AG04450 (cell line): ENCODE results near the gene ATXN7L3B. TPM values are rescaled to one million over a fixed set of nuclear protein-coding genes. Genes with fewer than 3 reads are reported as not detected.

Source experiments
- CTCF ChIA-PET: fragments of 300-600, 350-600 bp; formaldehyde crosslinking; extraction: SDS; loops from one replicate; lab custom pipeline; 2022; ENCODE audit warnings: antibody characterized with exemption, inconsistent platforms; lab: Charles Lee
- POLR2A ChIA-PET: fragments of 350-600 bp; formaldehyde crosslinking; extraction: SDS; loops from one replicate; lab custom pipeline; 2021; ENCODE audit warnings: antibody characterized with exemption, inconsistent platforms; lab: Yijun Ruan, JAX
- DNase-seq: peaks from one replicate; pipeline ENCODE4 v3.0.0-alpha.2; 2011; ENCODE audit warnings: low read depth, low spot score
- H3K27ac ChIP-seq: one replicate; pipeline ENCODE4 v1.5.1; 2012; ENCODE audit warnings: low read depth, low read length, control low read depth
- H3K27me3 ChIP-seq: one replicate; pipeline ENCODE4 v1.6.0; 2012; ENCODE audit warnings: low read length; ENCODE audit not compliant: control insufficient read depth, insufficient read depth
- H3K4me3 ChIP-seq: 2 replicates; pipeline ENCODE4 v1.5.1; 2011; ENCODE audit warnings: mild to moderate bottlenecking, low read depth, low read length, control low read depth
- H3K9me3 ChIP-seq: 2 replicates; pipeline ENCODE4 v1.5.1; 2012; ENCODE audit warnings: low read length; ENCODE audit not compliant: control insufficient read depth, insufficient read depth
- CTCF ChIP-seq: IDR thresholded peaks from 2 replicates; pipeline ENCODE4 v1.5.1; 2011; ENCODE audit warnings: low read depth, low read length, control low read depth, inconsistent platforms
- polyA plus RNA-seq: library from polyadenylated mRNA; depleted of rRNA; stranded (reverse); fragments of >200 nt; gene quantifications from 2 replicates; pipeline ENCODE4 v1.2.3, GENCODE V29; 2011

The ATXN7L3B gene
- polyA plus RNA-seq, 1 experiment = 37.3 TPM

GRCh38 chr12:74586251-74586650, 48.6 kb downstream of the ATXN7L3B start:
- POLR2A ChIA-PET = no interaction called here
- Histone ChIP-seq H3K27me3 (no peaks in the 10 kb centered on the region), H3K9me3 (no peaks in the 10 kb centered on the region; the same call in 1 of the 2 replicates), H3K27ac (no peak overlapping the region), H3K4me3 (no peak overlapping the region)
- no peak for DNase-seq
- TF ChIP-seq CTCF = no peak
- CTCF ChIA-PET = no interaction called here
